Mucosa of descending colon (tissue), 3 donors: ENCODE results near the gene KCNQ5. TPM values are rescaled to one million over a fixed set of nuclear protein-coding genes. Genes with fewer than 3 reads are reported as not detected.

Source experiments
- ATAC-seq: fragments of 200-7000 bp; cut with Tn5 transposase; one replicate; pipeline ENCODE4 v1.9.1; 2020; ENCODE audit warnings: mild to moderate bottlenecking, moderate library complexity
- DNase-seq, 3 donors: peaks; one replicate each; pipeline ENCODE4 v3.0.0-alpha.2; 2020
- H3K36me3 ChIP-seq: fragments of 200-600 bp; one replicate; pipeline ENCODE4 v1.8.0; 2021; ENCODE audit warnings: low read depth, mild to moderate bottlenecking
- H3K4me1 ChIP-seq: fragments of 200-600 bp; one replicate; pipeline ENCODE4 v1.8.0; 2021; ENCODE audit warnings: low read depth, mild to moderate bottlenecking
- H3K4me3 ChIP-seq: fragments of 200-600 bp; one replicate; pipeline ENCODE4 v1.8.0; 2021; ENCODE audit warnings: mild to moderate bottlenecking
- H3K9me3 ChIP-seq: fragments of 200-600 bp; one replicate; pipeline ENCODE4 v1.8.0; 2021; ENCODE audit warnings: mild to moderate bottlenecking
- intact Hi-C, 2 donors: fragments of 100-400 bp; cut with DNase I in 1 of 2; cut with micrococcal nuclease in 1 of 2; formaldehyde crosslinking; loops; one replicate each; pipeline versions ENCODE4 v1.11.0 to v1.11.1; 2022; cut with DNase I, micrococcal nuclease
- microRNA-seq: library from miRNA; unstranded; fragments of <30 nt; microRNA quantifications from one replicate; pipeline ENCODE4, GENCODE V29; 2019
- total RNA-seq, 3 donors: library from RNA; stranded (reverse); fragmentation: NEBNext Ultra II Directional in 2 of 3; extraction: Animal tissue kit (Norgen Biotek cat#: 25700) in 2 of 3; gene quantifications; one replicate each; pipeline versions ENCODE4 v1.2.1 to v1.2.4, GENCODE V29; 2021 to 2023
- TF ChIP-seq, protein P1 (sequence below): fragments of 200-600 bp; IDR thresholded peaks from one replicate; pipeline ENCODE4 v1.8.0; 2022; ENCODE audit warnings: antibody characterized with exemption, mild to moderate bottlenecking
- donor health status: DM: no; HTN: no; CAD: no; lungs with moderate emphysema.
- donor health status: DM: no; HTN: no; CAD: no.
- donor health status: DM: no; HTN: yes; CAD: no.

The KCNQ5 gene
- total RNA-seq, 3 donors from 2014 or later = 0.14 to 2.3 (median 0.17) TPM

DNA sequence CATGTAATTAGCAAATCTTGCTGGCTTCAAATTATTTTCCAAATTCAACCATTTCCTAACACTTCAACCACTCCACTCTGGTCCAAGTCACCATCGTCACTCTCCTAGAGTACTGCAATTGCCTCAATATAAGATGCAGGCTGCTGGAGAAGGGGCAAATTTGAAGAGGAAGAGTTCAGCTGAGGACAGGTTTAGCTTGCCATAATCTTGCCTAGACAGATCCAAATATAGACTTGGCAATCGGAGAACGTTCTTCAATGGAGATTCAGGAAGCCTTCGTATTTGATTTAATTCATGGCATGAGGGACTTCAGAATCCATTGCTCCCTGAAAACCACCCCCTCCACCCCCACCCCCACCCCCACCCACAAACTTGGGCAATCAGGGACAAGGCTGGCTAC lies 618.9 kb downstream of the KCNQ5 start:
- H3K4me1 ChIP-seq = no peaks in the 10 kb centered on the region
- H3K36me3 ChIP-seq = no peaks in the 10 kb centered on the region
- DNase-seq = no peak
- no peak overlapping the region for H3K4me3 ChIP-seq
- intact Hi-C loops = no loop called here
- H3K9me3 ChIP-seq = no peaks in the 10 kb centered on the region
- TF ChIP-seq, protein P1, sequence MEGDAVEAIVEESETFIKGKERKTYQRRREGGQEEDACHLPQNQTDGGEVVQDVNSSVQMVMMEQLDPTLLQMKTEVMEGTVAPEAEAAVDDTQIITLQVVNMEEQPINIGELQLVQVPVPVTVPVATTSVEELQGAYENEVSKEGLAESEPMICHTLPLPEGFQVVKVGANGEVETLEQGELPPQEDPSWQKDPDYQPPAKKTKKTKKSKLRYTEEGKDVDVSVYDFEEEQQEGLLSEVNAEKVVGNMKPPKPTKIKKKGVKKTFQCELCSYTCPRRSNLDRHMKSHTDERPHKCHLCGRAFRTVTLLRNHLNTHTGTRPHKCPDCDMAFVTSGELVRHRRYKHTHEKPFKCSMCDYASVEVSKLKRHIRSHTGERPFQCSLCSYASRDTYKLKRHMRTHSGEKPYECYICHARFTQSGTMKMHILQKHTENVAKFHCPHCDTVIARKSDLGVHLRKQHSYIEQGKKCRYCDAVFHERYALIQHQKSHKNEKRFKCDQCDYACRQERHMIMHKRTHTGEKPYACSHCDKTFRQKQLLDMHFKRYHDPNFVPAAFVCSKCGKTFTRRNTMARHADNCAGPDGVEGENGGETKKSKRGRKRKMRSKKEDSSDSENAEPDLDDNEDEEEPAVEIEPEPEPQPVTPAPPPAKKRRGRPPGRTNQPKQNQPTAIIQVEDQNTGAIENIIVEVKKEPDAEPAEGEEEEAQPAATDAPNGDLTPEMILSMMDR = no peak
- ATAC-seq = no peak

DNA sequence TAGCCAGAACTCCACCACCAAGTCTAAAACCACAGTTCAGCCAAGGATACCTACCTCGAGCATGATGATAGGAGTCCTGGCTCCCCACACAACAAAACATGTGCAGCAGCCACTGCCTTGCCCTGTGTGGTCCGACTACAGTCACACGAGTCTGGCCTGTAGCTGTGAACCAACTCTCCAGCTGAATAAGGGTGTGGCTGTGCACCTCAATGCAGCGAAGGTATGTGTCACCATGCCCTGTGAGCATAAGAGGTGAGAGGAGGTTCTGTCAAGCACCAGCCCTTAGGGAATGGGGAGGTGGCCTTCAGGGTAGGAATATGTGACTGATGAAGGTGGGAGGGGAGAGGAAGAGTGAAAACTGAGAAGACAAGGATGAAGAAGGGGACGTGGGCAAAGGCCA lies 620.1 kb downstream of the KCNQ5 start:
- DNase-seq (no peak), ATAC-seq (no peak)
- intact Hi-C loops = no loop called here

More for the DNA sequence above, 620.1 kb downstream of the KCNQ5 start:
- H3K4me1 ChIP-seq = no peaks in the 10 kb centered on the region
- no peaks in the 10 kb centered on the region for H3K36me3 ChIP-seq
- TF ChIP-seq, protein P1 = no peak
- no peak overlapping the region for H3K4me3 ChIP-seq
- H3K9me3 ChIP-seq = no peaks in the 10 kb centered on the region

Small RNA genes within 50 kb of the gene (microRNA-seq; reads per million reads assigned to microRNA genes)
- not detected for gene MIR4282
